Activated T-cell treated with anti-CD3 and anti-CD28 coated beads for 24 hours (primary cell): ENCODE results near the gene WDR54.
A peak's percentile ranks its signal among the peaks of the same experiment; 100 is the strongest.
"Not testable (repeated sequence)": the region's sequence is repeated elsewhere in the genome, so short reads cannot be mapped to it uniquely, and the experiment has no call there.

Source experiments
- DNase-seq: peaks from one replicate; pipeline ENCODE4 v3.0.0-alpha.2; 2020; ENCODE audit warnings: low read depth

Gene WDR54

DNA sequence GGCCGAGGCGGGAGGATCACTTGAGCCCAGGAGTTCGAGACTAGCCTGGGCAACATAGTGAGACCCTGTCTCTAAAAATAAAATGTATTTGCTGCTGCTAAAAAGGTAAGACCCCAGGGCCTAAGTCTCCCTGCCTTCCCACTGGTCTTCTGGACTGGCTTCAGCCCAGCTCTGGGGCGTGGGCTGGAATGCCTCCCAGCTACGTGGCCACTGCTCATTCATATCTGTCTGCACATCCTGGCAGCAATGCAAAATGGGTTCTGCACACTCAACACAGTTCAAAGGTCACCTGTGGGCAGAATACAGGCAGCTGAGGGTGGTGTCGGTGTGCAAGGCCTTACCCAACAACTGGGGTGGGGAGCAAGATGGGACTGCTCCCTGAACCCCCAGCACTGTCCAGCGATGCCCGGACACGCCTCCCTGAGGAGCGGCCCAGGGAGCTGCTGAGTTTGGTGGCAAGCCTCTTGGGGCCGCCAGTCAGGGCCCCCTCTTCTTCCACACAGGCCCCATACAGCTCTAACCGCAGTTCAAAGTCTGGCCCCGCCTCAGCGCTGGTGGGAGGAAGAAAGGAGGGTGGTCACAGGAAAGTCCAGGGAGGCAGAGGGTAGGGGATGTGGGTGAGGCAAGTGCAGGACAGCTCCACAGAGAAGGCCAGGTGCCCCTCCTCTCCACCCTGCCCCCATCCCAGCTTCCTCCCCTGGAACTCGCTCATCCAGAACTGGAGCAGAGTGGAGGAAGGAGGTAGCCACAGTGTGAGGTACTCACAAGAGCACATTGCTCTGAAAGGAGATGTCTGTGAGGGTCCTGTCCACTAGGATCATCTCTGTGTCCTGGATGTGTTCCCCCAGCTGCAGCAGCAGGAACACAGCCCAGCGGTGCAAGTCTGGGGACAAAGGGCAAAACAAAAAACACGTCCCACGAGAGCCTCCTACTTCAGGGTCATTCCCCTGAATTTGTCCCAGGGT, 8.2 kb downstream of the WDR54 start:
- no peak for DNase-seq

DNA sequence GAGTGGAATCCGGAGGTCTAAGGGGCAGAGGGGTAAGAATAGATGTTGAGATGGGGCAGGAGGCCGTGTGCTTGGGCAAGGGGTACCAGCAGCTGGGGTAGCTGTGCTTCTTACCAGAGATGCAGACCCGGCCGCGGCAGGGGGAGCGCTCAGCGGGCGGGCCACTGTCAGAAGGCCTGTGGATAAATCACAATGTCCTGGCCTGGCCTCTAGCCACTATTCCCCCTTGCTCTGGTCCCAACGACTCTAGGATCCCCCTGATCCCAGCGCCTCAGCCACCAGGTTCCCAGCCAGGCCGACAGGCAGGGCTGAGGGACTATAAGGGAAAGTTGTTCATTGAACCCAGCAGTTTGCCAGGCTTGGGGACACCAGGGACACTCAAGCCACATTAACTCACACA, 9.0 kb downstream of the WDR54 start:
- DNase-seq, result no peak

DNA sequence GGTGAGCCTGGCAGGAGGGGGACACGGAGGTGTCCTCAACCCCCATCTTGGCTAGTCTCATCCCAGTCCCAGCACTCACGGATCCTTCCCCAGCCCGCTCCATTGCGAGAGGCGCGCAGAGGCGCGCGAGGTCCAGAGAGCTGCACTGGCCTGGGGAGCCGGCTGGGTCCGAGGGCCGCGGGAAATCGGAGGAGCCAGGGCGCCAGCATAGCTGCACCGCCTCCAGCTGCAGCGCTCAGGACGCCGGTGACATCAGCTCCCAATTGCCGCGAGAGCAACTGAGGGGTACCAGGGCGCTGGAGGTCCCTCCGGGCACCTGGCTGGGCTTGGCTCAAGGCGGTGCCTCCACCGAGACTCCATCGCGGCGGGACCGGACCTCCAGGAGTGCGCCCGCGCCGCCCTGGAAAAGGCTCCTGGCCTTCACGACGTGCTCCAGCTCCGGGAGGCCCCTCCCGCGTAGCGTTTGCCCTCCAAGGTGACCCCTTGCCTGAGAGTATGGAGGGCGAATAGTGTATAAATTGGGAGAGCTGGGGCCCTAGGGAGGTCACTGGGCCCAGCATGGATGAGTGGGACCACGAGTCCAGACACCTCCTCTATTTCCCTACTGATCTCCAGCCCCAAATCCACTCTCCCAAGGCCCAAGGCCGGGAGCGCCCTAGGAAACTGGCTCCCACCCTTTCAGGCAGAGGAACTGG, 14.7 kb downstream of the WDR54 start:
- DNase-seq, result no peak

DNA sequence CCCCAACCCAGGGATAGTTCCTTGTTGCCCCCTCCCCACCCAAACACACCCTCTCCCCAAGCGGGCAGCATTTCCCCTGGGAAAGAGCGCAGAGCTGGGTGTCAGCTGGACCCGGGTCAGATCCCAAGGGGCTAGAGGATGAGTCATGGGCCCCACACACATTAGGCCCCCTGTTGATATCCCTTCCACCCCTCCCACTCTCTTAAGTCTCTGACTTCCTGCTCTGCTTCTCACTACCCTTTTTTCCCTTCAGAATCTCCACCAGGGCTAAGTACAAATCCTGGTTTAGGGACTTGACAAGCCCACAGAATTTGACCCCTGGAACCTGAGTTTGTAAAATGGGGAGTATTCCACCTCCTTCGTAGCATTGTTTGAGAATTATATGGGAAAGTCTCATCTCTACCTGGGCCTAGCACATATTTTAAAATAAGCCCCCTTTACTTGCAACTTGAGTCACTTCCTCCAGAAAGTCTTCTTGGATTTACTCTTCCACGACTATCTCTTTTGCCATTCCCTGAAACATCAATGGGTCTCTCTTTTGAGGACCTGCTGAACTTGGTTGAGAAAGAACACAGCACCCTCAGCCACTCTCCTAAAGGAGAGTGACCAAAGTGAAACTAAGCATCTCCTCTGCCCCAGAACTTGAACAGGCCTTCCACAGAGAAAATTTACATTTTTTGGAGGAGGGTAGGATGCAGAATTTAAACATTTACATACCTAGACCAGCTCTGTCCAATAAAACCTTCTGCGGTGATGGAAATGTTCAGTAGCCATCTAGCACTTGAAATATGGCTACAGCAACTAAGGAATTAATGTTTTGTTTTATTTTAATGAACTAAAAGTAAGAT, 15.5 kb downstream of the WDR54 start:
- no peak for DNase-seq

DNA sequence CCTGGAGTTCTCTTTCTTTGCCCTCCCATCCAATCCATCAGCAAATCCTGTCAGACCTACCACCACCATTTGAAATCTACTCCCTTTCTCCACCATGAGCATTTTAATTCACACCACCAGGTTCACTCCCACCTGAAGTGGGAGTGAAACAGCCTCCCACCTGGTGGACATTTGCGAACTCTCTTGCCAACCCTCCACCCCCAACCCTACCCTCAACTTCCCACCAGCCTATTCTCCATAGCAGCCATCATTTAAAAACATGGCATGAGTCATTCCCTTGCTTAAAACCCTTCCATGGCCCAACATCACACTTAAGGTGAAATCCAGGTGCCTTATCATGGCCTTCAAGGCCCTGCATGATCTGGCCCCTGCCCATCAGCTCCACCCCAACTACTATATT, 16.7 kb downstream of the WDR54 start:
- DNase-seq, result no peak

DNA sequence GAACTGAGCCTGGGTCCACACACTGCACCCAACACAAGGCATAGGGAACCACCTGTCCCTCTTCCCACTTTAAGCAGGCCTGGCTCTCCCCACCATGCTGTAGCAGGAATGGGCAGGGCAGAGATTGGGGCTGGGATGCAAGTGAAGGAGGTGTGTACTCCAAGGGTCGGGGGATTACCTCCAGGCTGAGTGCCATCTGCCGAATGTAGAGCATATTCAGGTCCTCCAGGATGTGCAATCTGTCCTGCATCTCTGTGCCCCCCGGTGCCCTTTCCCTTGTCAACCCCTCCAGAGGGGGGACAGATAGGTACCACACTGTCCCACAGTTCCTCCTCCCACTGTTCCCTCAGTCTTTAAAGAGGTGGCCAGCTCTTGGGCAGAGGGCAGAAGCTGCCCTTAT, 17.8 kb downstream of the WDR54 start:
- DNase-seq, result no peak

DNA sequence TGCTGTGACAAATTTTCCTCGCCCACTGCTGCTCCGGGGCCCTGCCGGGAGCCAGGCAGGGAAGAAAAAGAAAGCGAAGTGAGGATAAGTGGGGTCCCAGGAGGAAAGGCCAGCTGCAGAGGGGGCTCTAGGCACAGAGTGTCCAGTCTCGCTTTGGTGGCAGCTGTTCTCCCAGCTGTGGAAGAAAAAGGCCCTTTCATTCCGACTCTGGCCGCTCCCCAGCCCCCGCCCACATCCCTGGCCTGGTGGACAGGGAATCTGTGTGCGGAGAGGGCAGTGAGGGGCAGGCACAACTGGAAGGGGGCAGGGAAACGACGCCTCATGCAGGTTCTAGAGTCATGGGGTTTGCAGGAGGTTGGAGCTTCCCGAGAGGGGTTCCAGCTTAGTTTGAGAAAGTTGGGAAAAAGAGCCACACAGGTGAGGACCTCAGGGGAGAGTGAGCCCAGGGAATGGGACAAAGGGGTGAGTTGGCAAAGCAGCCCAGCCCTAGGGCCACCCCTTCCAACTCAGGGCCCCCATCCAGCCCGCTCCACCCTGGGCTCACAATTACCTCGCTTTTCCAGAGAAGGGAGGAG, 18.4 kb downstream of the WDR54 start:
- no peak for DNase-seq

DNA sequence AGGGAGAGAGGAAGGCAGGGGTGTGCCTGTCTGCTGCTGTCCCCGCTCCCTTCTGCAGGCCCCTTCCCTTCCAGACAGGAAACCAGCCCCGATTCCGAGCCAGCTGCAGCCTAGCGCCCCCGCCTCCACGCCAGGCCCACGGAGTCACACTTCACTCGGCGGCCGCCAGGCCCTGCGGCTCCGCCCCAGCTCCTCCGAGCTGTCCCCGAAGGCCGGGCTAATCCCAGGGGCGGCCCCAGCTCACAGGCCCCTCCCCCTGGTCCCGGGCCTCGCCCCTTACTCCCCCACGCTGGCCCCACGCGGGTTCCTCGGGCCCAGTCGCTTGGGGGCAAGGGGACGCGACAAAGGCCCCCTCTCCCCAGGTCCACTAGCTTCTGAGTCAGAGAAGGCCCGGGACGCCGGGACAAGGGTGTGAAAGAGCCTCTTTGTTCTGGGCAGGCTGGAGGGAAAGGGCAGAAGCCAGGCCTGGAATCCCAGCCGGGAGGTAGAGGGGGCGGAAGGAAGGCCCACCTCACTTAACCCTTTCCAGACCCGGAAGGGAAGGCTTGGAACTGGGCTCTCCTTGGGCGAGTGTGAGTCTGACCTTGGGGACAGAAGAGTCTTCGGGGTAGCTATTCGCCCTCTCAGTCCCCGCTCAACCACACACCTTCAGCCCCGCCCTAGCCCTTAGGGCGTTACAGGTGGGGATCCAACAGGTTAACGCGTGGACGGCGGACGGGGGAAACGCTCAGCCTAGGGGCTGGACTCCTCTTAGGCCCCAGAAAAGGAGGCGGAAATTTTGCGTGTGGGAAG, 19.0 kb downstream of the WDR54 start:
- DNase-seq, result peak; percentile 37

DNA sequence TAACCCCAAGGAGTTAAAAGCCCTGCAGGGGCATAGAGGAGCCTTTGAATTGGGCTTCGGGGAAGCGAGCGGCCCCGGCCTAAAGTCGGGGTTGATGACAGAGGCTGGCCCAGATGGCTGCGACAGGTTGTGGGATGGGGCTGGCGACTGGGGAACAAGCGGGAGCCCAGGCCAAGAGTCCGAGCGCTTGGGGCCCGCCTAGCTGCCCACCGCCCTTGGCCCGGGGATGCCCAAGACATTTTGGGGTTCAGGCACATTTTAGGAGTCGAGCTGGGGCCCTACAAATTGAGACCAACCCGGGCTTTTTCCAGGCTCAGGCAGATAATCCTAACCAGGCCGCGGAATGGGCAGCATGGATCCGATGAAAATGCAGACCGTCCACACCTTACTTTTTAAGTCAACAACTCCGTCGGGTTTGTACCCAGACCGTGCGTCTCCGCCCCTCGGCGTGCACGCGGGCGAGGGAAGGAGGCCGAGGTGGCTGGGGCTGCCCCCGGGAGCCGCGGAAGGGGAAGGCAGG, 19.7 kb downstream of the WDR54 start:
- no peak for DNase-seq

DNA sequence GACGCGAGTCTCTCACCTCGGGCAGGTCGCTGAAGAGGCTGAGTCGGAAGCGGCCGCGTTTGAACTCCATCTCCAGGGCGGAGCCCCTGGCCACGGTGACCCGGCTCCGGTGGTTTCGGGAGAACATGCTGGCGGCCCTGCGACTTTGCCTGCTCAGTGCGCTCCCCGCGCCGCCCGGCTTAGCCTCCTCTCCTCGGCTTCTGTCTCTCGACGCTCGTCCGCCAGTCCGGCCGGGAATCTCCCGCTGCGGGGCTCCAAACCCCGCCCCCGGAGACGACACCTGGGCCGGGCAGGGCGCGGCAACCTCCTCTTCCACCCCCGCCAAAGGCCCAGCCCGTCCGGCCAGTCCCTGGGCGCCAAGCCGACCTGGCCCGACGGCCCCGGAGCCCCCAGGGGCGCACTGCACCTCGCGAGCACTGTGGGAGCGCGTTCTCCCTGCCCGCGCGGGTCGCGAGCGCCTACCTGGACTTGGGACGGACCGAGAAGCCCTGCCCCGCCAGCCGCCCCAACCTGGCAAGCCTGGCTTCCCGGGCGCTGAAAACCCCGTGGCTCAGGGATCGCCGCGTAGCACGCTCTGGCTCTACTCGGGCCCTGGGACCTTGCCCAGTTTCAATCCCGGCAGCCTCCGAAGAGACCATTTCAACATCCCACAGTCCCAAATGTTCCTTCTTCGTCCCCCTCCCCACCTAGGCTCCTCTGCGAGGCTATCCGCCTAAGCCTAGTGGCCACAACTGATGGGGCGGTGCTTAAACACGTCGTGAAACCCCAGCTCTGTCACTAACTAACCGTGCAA, 20.4 kb downstream of the WDR54 start, which contains the start of gene RTKN:
Gene RTKN (minus strand): TSS at position 248 of the 793 bp plus-strand sequence. CDS start 121 bp downstream, at position 127.
- DNase-seq, result no peak

DNA sequence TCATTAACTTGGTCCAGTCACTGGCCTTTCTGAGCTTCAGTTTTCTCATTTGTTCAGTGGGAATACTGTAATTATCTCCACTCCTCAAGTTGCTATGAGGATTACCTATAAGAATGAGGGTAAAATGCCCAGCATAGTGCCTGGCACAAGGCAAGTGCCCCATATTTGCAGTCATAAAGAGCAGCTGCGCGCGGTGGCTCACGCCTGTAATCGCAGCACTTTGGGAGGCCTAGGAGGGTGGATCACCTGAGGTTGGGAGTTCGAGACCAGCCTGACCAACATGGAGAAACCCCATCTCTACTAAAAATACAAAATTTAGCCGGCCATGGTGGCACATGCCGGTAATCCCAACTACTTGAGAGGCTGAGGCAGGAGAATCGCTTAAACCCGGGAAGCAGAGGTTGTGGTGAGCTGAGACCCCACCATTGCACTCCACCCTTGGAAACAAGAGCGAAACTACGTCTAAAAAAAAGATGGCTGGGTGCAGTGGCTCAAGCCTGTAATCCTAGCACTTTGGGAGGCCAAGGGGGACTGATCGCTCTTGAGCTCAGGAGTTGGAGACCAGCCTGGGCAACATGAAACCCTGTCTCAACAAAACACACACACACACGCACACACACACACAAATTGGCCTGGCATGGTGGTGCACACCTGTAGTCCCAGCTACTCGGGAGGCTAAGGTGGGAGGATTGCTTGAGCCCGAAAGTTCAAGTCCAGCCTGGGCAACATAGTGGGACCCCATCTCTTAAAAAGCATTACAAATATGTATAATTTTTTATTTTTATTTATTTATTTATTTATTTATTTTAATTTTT, 21.2 kb downstream of the WDR54 start:
- DNase-seq, result not testable (repeated sequence)

DNA sequence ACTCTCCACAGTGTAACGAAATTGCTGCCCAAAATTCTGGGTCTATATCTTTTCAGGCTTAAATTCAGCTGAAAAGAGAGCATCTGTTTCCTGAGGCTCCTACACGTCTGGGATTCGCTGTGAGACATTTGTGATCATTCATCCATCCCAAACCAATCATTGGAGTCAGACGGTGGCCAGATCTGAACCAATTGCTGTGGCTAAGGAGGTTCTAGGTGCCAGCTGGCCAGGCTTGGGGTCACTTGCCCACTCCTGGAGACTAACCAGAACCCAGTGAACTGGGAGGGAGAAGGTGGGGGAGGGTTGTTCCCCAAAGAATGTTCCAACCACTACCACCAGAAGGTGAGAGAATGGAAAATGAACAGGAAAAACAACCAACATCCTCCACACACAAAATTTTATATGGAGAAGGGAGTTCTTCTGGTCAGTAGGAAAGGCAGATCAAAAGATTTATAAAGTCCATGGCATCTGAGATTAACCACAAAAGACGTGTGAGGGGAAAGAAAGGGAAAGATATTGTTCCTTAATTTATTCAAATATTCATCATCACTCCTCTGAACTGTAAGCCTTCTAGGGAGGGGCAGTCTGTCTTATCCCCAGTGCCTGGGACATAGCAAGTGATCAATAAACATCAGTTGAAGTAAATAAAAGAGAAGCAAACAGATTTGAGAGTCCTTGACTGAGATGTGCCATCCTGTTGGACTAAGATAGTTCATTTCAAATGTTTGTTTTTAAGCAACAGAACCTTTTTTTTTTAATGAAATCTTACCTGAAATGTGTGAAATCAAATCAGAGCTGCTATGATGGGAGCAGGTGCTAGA, 23.2 kb downstream of the WDR54 start:
- DNase-seq, result no peak

DNA sequence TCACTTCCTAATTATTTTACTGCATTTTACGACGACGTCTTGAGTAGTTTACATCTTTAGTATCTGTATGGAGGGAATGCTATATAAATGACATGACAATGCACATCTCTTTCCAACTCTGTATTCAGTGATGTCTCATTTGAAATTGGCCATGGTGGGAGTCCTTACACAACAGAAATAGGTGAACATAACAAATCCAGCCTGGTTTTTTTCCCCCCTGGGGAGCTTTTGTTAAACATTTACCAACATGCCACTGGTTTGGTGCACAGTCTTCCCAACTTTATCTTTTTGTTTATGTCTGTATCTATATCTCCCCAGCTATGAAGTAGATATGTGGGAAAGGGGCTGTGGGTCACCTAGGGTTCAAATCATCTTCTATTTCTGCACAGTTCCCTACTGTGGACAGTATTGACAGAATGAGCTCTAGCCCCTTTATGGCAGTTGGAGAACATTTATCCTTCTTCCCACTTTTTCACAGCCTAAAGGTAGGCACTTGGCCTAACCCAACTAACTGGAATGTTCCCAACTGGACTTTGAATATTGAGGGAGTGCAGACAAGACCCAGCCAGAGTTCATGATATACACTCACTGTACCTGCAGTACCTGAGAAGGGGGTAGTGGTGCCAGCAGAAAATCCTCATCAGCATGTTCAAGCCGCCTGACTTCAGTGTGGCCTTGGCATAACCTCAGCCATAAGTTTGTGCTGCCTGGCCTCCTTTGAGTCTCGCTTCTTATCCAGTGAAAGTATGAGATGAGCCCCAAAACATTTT, 25.9 kb downstream of the WDR54 start:
- no peak for DNase-seq

DNA sequence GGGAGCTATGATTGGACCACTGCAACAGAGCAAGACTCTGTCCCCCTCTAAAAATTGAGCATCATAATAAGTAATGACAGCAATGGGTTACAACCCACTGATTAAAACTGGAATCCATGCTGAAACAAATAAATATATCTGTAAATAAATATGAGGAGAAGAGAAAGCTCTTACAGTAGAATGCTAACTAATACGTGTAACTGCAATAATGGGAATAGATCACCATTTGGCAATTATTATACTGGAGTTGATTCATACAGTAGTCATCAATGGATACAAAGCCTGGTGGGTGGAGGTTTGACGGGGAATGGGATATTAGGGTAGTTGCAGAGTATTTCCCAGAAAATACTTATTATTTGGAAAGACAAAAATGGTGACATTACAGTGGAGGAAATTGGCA, 27.2 kb downstream of the WDR54 start:
- no peak for DNase-seq

DNA sequence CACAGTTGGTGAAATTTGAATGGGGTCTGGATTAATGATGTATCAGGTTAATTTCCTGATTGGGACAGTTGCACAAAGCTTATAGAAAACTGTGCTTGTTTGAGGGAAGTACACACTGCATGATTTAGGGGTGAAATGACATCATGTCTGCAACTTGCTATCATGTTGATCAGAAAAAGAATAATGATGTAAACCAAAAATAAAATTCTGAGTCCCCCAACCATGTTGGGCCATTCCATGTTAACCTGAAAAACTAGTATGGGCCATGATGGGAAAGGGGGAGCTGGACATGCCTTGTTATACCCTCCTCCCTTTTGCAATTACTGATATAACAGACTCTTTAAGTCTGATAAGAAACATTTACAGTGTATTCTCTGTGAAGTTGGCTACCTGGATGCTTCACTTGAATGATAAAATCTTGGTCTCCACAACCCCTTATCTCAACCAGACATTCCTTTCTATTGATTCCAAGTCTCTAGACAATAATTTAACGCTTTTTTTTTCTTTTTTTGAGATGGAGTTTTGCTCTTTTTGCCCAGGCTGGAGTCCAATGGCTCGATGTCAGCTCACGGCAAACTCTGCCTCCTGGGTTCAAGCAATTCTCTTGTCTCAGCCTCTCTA, 29.1 kb downstream of the WDR54 start:
- DNase-seq, result no peak

DNA sequence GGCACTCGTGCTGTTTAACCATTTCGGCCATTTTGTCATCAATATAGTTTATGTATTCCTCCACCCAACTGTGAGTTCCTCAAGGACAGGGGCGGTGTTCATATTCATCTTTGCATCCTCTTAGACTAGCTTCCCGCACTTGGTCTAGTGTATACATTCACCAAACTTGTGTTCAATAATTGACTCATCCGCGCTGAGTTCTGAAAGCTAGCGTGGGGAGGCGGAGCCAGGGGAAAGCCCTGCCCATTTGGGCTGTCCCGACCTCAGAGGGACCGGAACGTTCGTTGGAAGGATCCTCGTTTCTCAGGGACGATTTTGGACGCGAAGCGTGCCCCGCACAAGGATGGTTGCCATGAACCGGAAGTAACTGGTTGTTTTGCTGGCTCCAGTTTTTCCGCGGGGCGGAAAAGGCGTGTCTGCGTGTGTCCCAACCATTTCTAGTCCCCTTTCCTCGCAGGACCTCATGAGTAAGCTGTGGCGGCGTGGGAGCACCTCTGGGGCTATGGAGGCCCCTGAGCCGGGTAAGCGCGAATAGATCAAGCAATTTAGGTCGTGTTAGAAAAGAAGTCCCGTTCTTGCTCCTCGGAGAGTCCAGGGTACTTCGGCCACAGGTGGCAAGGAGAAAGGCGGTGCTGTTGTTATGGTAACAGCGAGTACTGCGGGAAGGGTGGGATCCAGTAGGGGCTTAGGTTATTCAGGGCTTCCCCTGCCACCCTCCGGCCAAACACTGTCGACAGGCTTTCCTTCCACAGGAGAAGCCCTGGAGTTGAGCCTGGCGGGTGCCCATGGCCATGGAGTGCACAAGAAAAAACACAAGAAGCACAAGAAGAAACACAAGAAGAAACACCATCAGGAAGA, 33.4 kb downstream of the WDR54 start, which contains the start of gene INO80B:
Gene INO80B (plus strand): TSS at position 434 of the 858 bp plus-strand sequence. CDS start 30 bp downstream, at position 464.
- peak; percentile 98 for DNase-seq
